Measurements from ENCODE around the gene RB1. TPM values are rescaled to one million over a fixed set of nuclear protein-coding genes. Genes with fewer than 3 reads are reported as not detected.

The RB1 gene
- total RNA-seq, 2 experiments from 2014 or later, result 33.5 to 84.4 TPM

DNA sequence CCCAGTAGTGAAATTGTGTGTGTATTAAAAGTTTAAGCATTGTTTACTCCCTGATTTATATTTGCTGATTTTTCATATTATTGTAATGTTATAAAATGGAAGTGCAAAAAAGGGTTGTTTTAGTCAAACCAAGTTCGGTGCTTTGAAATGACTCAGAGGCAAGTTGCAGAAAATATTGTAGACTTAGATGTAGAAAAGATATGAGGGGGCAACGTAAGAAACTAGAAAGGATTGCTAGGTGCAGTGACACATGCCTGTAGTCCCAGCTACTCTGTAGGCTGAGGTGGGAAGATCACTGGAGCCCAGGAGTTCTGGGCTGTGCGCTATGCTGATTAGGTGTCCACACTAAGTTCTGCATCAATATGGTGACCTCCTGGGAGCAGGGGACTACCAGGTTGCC, 125.5 kb downstream of the RB1 start:
- no peak overlapping the region for H3K4me3 ChIP-seq (ENCODE audit: low read depth, low read length, poor library complexity, severe bottlenecking)
- H3K79me2 ChIP-seq (ENCODE audit: insufficient read depth, low read depth, low read length), result no peaks in the 10 kb centered on the region
- intact Hi-C loops (cut with micrococcal nuclease; ENCODE audit: unreplicated experiment), result no loop called here
- ChIA-PET CTCF (ENCODE audit: unreplicated experiment) (no interaction called here), POLR2A (interaction anchor here (0.6 to 1.5 kb wide), 2 partner anchors 9 to 35 kb away, joined by 5 to 7 read pairs; no protein-coding TSS in a partner anchor)
- TF ChIP-seq, protein P1, sequence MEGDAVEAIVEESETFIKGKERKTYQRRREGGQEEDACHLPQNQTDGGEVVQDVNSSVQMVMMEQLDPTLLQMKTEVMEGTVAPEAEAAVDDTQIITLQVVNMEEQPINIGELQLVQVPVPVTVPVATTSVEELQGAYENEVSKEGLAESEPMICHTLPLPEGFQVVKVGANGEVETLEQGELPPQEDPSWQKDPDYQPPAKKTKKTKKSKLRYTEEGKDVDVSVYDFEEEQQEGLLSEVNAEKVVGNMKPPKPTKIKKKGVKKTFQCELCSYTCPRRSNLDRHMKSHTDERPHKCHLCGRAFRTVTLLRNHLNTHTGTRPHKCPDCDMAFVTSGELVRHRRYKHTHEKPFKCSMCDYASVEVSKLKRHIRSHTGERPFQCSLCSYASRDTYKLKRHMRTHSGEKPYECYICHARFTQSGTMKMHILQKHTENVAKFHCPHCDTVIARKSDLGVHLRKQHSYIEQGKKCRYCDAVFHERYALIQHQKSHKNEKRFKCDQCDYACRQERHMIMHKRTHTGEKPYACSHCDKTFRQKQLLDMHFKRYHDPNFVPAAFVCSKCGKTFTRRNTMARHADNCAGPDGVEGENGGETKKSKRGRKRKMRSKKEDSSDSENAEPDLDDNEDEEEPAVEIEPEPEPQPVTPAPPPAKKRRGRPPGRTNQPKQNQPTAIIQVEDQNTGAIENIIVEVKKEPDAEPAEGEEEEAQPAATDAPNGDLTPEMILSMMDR (conservative IDR thresholded peaks at IDR 0.05; ENCODE audit: low read length), result no peak
- TF ChIP-seq EZH2phosphoT487 (IDR thresholded peaks at IDR 0.05; ENCODE audit: borderline replicate concordance, low read depth, low read length), result no peak
- DNase-seq (ENCODE audit: low spot score), result no peak
- H3K27ac ChIP-seq (ENCODE audit: low read depth, low read length, poor library complexity, severe bottlenecking), result no peak overlapping the region
- no TSS peak for BruUV-seq (replicated peaks)
- no peak overlapping the region for H2AFZ ChIP-seq (ENCODE audit: low read length)
- no peaks in the 10 kb centered on the region for H3K9me2 ChIP-seq (ENCODE audit: insufficient read depth, low read length)
- H3K4me2 ChIP-seq (ENCODE audit: low read length), result no peak overlapping the region
- H3K4me1 ChIP-seq (ENCODE audit: insufficient read depth, low read length, poor library complexity, severe bottlenecking), result peaks cover 5% of the 10 kb centered on the region
- H4K20me1 ChIP-seq (ENCODE audit: insufficient read depth, low read length), result no peaks in the 10 kb centered on the region
- H3K9me3 ChIP-seq (ENCODE audit: low read length), result no peaks in the 10 kb centered on the region
- H3K36me3 ChIP-seq (ENCODE audit: insufficient read depth, low read length), result peaks cover 6% of the 10 kb centered on the region

DNA sequence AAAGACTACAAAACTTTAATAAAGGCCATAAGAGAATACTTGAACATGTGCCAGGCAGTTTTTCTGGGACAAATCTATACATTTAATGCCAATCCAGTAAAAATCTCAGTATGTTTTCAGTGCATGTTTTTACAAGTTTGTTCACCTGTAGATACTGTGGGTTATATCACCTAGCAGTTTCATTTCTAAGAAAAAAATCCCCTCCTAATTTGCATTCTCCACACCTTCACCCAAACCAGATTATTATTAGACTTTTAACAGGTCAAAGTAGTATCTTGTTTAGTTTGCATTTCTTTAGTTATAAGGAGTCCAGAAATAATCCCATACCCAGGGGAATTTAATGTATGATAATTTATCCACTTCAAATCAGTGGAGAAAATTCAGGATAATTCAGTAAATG, 126.3 kb downstream of the RB1 start:
- ChIA-PET POLR2A (interaction anchor here (1.5 kb wide), 1 partner anchor 9 kb away, joined by 5 read pairs; no protein-coding TSS in a partner anchor), CTCF (ENCODE audit: unreplicated experiment) (no interaction called here)
- TF ChIP-seq, protein P1 (conservative IDR thresholded peaks at IDR 0.05; ENCODE audit: low read length), result no peak
- TF ChIP-seq EZH2phosphoT487 (IDR thresholded peaks at IDR 0.05; ENCODE audit: borderline replicate concordance, low read depth, low read length), result no peak
- Histone ChIP-seq H4K20me1 (ENCODE audit: insufficient read depth, low read length) (no peaks in the 10 kb centered on the region), H3K9me2 (ENCODE audit: insufficient read depth, low read length) (no peaks in the 10 kb centered on the region), H3K27ac (ENCODE audit: low read depth, low read length, poor library complexity, severe bottlenecking) (no peak overlapping the region), H2AFZ (ENCODE audit: low read length) (no peak overlapping the region), H3K9me3 (ENCODE audit: low read length) (no peaks in the 10 kb centered on the region), H3K79me2 (ENCODE audit: insufficient read depth, low read depth, low read length) (no peaks in the 10 kb centered on the region), H3K4me1 (ENCODE audit: insufficient read depth, low read length, poor library complexity, severe bottlenecking) (peaks cover 5% of the 10 kb centered on the region), H3K4me3 (ENCODE audit: low read depth, low read length, poor library complexity, severe bottlenecking) (no peak overlapping the region), H3K4me2 (ENCODE audit: low read length) (no peak overlapping the region), H3K36me3 (ENCODE audit: insufficient read depth, low read length) (peaks cover 13% of the 10 kb centered on the region)
- BruUV-seq (replicated peaks), result no TSS peak
- intact Hi-C loops (cut with micrococcal nuclease; ENCODE audit: unreplicated experiment), result no loop called here
- DNase-seq (ENCODE audit: low spot score), result no peak

GRCh38 chr13:48431431-48431830, 127.9 kb downstream of the RB1 start:
- no peak for DNase-seq (ENCODE audit: low spot score)
- TF ChIP-seq EZH2phosphoT487 (IDR thresholded peaks at IDR 0.05; ENCODE audit: borderline replicate concordance, low read depth, low read length), result no peak
- TF ChIP-seq, protein P1 (conservative IDR thresholded peaks at IDR 0.05; ENCODE audit: low read length), result no peak
- Histone ChIP-seq H3K4me3 (ENCODE audit: low read depth, low read length, poor library complexity, severe bottlenecking) (no peak overlapping the region), H3K4me2 (ENCODE audit: low read length) (no peak overlapping the region), H3K36me3 (ENCODE audit: insufficient read depth, low read length) (peaks cover 15% of the 10 kb centered on the region), H3K9me3 (ENCODE audit: low read length) (no peaks in the 10 kb centered on the region), H3K9me2 (ENCODE audit: insufficient read depth, low read length) (no peaks in the 10 kb centered on the region), H2AFZ (ENCODE audit: low read length) (no peak overlapping the region), H3K27ac (ENCODE audit: low read depth, low read length, poor library complexity, severe bottlenecking) (no peak overlapping the region), H4K20me1 (ENCODE audit: insufficient read depth, low read length) (no peaks in the 10 kb centered on the region), H3K79me2 (ENCODE audit: insufficient read depth, low read depth, low read length) (no peaks in the 10 kb centered on the region), H3K4me1 (ENCODE audit: insufficient read depth, low read length, poor library complexity, severe bottlenecking) (peaks cover 5% of the 10 kb centered on the region)
- POLR2A ChIA-PET, result interaction anchor here (0.5 to 0.9 kb wide), 2 partner anchors 19 to 32 kb away, joined by 3 read pairs; partner anchors contain the start of gene LPAR6
- BruUV-seq (replicated peaks), result no TSS peak
- intact Hi-C loops (cut with micrococcal nuclease; ENCODE audit: unreplicated experiment), result no loop called here
- CTCF ChIA-PET (ENCODE audit: unreplicated experiment), result no interaction called here

Measured in OCI-LY7 (cell line).